Astrocyte (in vitro differentiated cells and primary cell): ENCODE results near the gene CLTC. TPM values are rescaled to one million over a fixed set of nuclear protein-coding genes. Genes with fewer than 3 reads are reported as not detected.

Source experiments
- DNase-seq: peaks from one replicate; pipeline ENCODE4 v3.0.0-alpha.2; 2010; ENCODE audit warnings: low read depth
- FAIRE-seq: peaks from 2 replicates; lab custom pipeline; 2011; peaks lifted over from hg19 to GRCh38; lab: Jason Lieb, UNC
- H2AFZ ChIP-seq: 2 replicates; pipeline ENCODE4 v1.6.0; 2012; ENCODE audit warnings: low read depth, low read length, inconsistent platforms
- H3K27ac ChIP-seq: 2 replicates; pipeline ENCODE4 v1.5.1; 2011; ENCODE audit warnings: low read depth, low read length, inconsistent platforms
- H3K27me3 ChIP-seq: 2 replicates; pipeline ENCODE4 v1.6.0; 2011; ENCODE audit warnings: low read length, inconsistent platforms; ENCODE audit not compliant: insufficient read depth
- H3K36me3 ChIP-seq: 2 replicates; pipeline ENCODE4 v1.5.1; 2011; ENCODE audit warnings: low read length, inconsistent platforms; ENCODE audit not compliant: insufficient read depth
- H3K4me1 ChIP-seq: 2 replicates; pipeline ENCODE4 v1.5.1; 2011; ENCODE audit warnings: low read length, inconsistent platforms; ENCODE audit not compliant: insufficient read depth
- H3K4me2 ChIP-seq: 2 replicates; pipeline ENCODE4 v1.6.0; 2012; ENCODE audit warnings: low read length, inconsistent platforms
- H3K4me3 ChIP-seq: 2 replicates; pipeline ENCODE4 v1.5.1; 2011; ENCODE audit warnings: low read depth, mild to moderate bottlenecking, low read length, inconsistent platforms; ENCODE audit not compliant: insufficient read depth
- H3K79me2 ChIP-seq: 2 replicates; pipeline ENCODE4 v1.6.0; 2012; ENCODE audit warnings: mild to moderate bottlenecking, low read length, inconsistent platforms; ENCODE audit not compliant: insufficient read depth
- H3K9ac ChIP-seq: 2 replicates; pipeline ENCODE4 v1.6.0; 2012; ENCODE audit warnings: mild to moderate bottlenecking, low read length, inconsistent platforms
- H3K9me3 ChIP-seq: 2 replicates; pipeline ENCODE4 v1.5.1; 2012; ENCODE audit warnings: low read depth, mild to moderate bottlenecking, low read length, inconsistent platforms; ENCODE audit not compliant: insufficient read depth
- H4K20me1 ChIP-seq: 2 replicates; pipeline ENCODE4 v1.6.0; 2012; ENCODE audit warnings: low read length, inconsistent platforms; ENCODE audit not compliant: insufficient read depth
- H3K27ac Mint-ChIP-seq: one replicate; pipeline ENCODE4 v1.8.0; 2021; ENCODE audit warnings: mild to moderate bottlenecking, mixed read lengths; ENCODE audit not compliant: unreplicated experiment
- H3K27me3 Mint-ChIP-seq: one replicate; pipeline ENCODE4 v1.8.0; 2021; ENCODE audit warnings: low read depth, mixed read lengths; ENCODE audit not compliant: unreplicated experiment
- H3K36me3 Mint-ChIP-seq: one replicate; pipeline ENCODE4 v1.8.0; 2021; ENCODE audit warnings: low read depth, mixed read lengths; ENCODE audit not compliant: unreplicated experiment
- H3K4me1 Mint-ChIP-seq: one replicate; pipeline ENCODE4 v1.8.0; 2021; ENCODE audit warnings: low read depth, mixed read lengths; ENCODE audit not compliant: unreplicated experiment
- H3K4me3 Mint-ChIP-seq: one replicate; pipeline ENCODE4 v1.8.0; 2021; ENCODE audit warnings: mild to moderate bottlenecking, moderate library complexity, mixed read lengths; ENCODE audit not compliant: unreplicated experiment
- H3K9me3 Mint-ChIP-seq: one replicate; pipeline ENCODE4 v1.8.0; 2021; ENCODE audit warnings: mild to moderate bottlenecking, mixed read lengths; ENCODE audit not compliant: unreplicated experiment
- CTCF ChIP-seq: IDR thresholded peaks from 2 replicates; pipeline ENCODE4 v1.5.1; 2011; ENCODE audit warnings: low read depth, mild to moderate bottlenecking, inconsistent platforms, low read length, moderate library complexity; ENCODE audit not compliant: insufficient read depth
- EZH2 ChIP-seq: IDR thresholded peaks from 2 replicates; pipeline ENCODE4 v1.6.1; 2012; ENCODE audit warnings: mild to moderate bottlenecking, low read length, inconsistent platforms; ENCODE audit not compliant: insufficient read depth
- total RNA-seq: library from RNA; stranded (reverse); gene quantifications from 2 replicates; pipeline ENCODE4 v1.2.1, GENCODE V29; 2021

Gene CLTC
- total RNA-seq, 1 donor from 2014 or later, result 391 TPM

- Histone ChIP-seq H3K27me3 (no peaks in the 10 kb centered on the region), H3K4me1 (peaks cover 7% of the 10 kb centered on the region), H2AFZ (no peak overlapping the region), H3K36me3 (no peaks in the 10 kb centered on the region), H3K9ac (no peak overlapping the region), H3K9me3 (no peaks in the 10 kb centered on the region), H3K4me3 (no peak overlapping the region), H4K20me1 (peaks cover 96% of the 10 kb centered on the region), H3K27ac (no peak overlapping the region), H3K79me2 (peaks cover 99% of the 10 kb centered on the region), H3K4me2 (no peak overlapping the region)
- Mint-ChIP-seq H3K27ac (no peak overlapping the region), H3K4me3 (no peak overlapping the region), H3K36me3 (peaks cover 7% of the 10 kb centered on the region), H3K9me3 (no peaks in the 10 kb centered on the region), H3K27me3 (no peaks in the 10 kb centered on the region), H3K4me1 (peaks cover 35% of the 10 kb centered on the region)
- DNase-seq (no peak), FAIRE-seq (no peak)
- no peak for TF ChIP-seq EZH2
- no peak for TF ChIP-seq CTCF
Observed at GRCh38 chr17:59633658-59634359, 14.1 kb downstream of the CLTC start.

DNA sequence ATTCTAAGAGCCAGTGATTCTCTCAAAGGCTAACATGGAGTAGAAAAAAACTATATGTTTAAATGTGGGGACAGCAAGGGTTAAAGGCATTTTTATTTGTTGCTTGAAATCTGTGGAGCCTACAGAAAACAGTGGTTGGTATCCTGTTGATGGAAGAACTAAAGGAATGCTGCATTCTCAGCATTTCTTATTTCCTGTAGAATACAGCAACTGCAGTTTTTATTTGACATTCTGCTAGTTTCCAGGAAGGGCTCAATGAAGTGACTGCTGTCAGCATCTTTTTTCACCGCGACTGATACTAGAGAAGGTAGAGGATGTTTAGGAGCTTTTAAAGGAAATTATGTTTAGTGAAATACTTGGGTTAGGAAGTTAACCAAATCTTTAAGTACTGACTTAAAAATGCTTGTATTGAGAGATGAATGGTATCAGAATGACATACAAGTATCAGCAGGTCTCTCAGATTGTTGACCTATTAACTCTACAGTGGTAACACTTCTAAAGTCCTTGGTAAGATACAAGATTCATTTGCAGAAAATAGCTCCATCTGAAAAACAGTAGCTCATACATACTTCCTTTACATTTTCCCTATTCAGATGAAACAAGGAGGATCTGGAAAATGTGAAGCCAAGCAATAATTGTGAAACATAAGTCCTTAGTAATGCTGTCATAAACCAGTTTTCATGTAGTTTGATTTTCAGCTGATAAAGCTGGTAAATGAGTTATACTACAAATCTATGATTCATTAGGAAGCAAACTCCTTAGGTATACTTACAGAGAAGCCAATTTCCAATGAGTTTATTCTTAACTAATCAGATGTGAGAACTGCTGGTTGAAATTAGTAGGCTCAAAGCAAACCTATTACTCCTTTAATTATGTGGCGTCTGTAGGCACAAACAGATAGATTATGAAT, 15.2 kb downstream of the CLTC start:
- H3K4me3 Mint-ChIP-seq, result peak overlapping the region; percentile 27
- no peak overlapping the region for H2AFZ ChIP-seq
- H3K27ac ChIP-seq, result no peak overlapping the region
- no peaks in the 10 kb centered on the region for H3K9me3 ChIP-seq
- H4K20me1 ChIP-seq, result peaks cover 95% of the 10 kb centered on the region
- peaks cover 38% of the 10 kb centered on the region for H3K4me1 Mint-ChIP-seq
- peak overlapping the region; percentile 85 for H3K27ac Mint-ChIP-seq
- FAIRE-seq, result peak; percentile 70
- peaks cover 7% of the 10 kb centered on the region for H3K36me3 Mint-ChIP-seq
- peaks cover 99% of the 10 kb centered on the region for H3K79me2 ChIP-seq
- DNase-seq, result no peak
- TF ChIP-seq CTCF (no peak), EZH2 (no peak)
- no peak overlapping the region for H3K4me3 ChIP-seq
- H3K27me3 ChIP-seq, result no peaks in the 10 kb centered on the region
- peaks cover 7% of the 10 kb centered on the region for H3K4me1 ChIP-seq
- no peaks in the 10 kb centered on the region for H3K36me3 ChIP-seq
- H3K9ac ChIP-seq, result no peak overlapping the region
- no peaks in the 10 kb centered on the region for H3K9me3 Mint-ChIP-seq
- H3K27me3 Mint-ChIP-seq, result no peaks in the 10 kb centered on the region
- H3K4me2 ChIP-seq, result peak overlapping the region; percentile 22
